GM19023 (cell line): Measurements from ENCODE around the gene NXPH1.

ENCODE experiments used
- ATAC-seq: cut with Tn5 transposase; IDR thresholded peaks from one replicate; pipeline ENCODE4 v1.9.1; 2021; ENCODE audit warnings: mild to moderate bottlenecking, moderate library complexity; ENCODE audit not compliant: unreplicated experiment

The NXPH1 gene

GRCh38 chr7:8433477-8434289 is at the start of gene NXPH1:
Gene NXPH1 (plus strand): TSS chr7:8433609.
- no peak for ATAC-seq

- no peak for ATAC-seq
Observed at GRCh38 chr7:8384901-8385300, 48.5 kb upstream of the NXPH1 start.

GRCh38 chr7:8386926-8387550 is 46.4 kb upstream of the NXPH1 start:
- ATAC-seq: peak; percentile 74

GRCh38 chr7:8387551-8388256 is 45.7 kb upstream of the NXPH1 start:
- peak; percentile 55 for ATAC-seq

- no peak for ATAC-seq
Observed at GRCh38 chr7:8388257-8388625, 45.2 kb upstream of the NXPH1 start.

- no peak for ATAC-seq
Observed at GRCh38 chr7:8389593-8390261, 43.7 kb upstream of the NXPH1 start.

- no peak for ATAC-seq
Observed at GRCh38 chr7:8390262-8390626, 43.2 kb upstream of the NXPH1 start.

GRCh38 chr7:8391353-8392062 is 41.9 kb upstream of the NXPH1 start:
- peak; percentile 33 for ATAC-seq

- no peak for ATAC-seq
Observed at GRCh38 chr7:8396294-8396693, 37.1 kb upstream of the NXPH1 start.

- ATAC-seq: no peak
Observed at GRCh38 chr7:8408871-8409270, 24.5 kb upstream of the NXPH1 start.

- ATAC-seq: no peak
Observed at GRCh38 chr7:8411103-8411502, 22.3 kb upstream of the NXPH1 start.

GRCh38 chr7:8413600-8413999 is 19.8 kb upstream of the NXPH1 start:
- no peak for ATAC-seq

- ATAC-seq: peak; percentile 79
Observed at GRCh38 chr7:8418629-8419245, 14.7 kb upstream of the NXPH1 start.

GRCh38 chr7:8422177-8422576 is 11.2 kb upstream of the NXPH1 start:
- ATAC-seq: no peak

- ATAC-seq: no peak
Observed at GRCh38 chr7:8423057-8423456, 10.4 kb upstream of the NXPH1 start.

- no peak for ATAC-seq
Observed at GRCh38 chr7:8425223-8425622, 8.2 kb upstream of the NXPH1 start.

GRCh38 chr7:8430643-8431042 is 2.8 kb upstream of the NXPH1 start:
- no peak for ATAC-seq

- no peak for ATAC-seq
Observed at GRCh38 chr7:8434290-8435002, 1.0 kb downstream of the NXPH1 start.

GRCh38 chr7:8435095-8435494 is 1.7 kb downstream of the NXPH1 start:
- no peak for ATAC-seq
